Measurements from ENCODE around the gene ATG9B. TPM values are rescaled to one million over a fixed set of nuclear protein-coding genes. Genes with fewer than 3 reads are reported as not detected.
"Not testable (repeated sequence)": the region's sequence is repeated elsewhere in the genome, so short reads cannot be mapped to it uniquely, and the experiment has no call there.

The ATG9B gene
- total RNA-seq, 2 experiments from 2014 or later = 6.9 to 10.0 TPM

- H3K27me3 Mint-ChIP-seq = no peaks in the 10 kb centered on the region
- peaks cover 13% of the 10 kb centered on the region for H3K4me1 Mint-ChIP-seq
- no peaks in the 10 kb centered on the region for H3K9me3 Mint-ChIP-seq (ENCODE audit: low read depth)
- DNase-seq (no peak), ATAC-seq (no peak)
- no peak overlapping the region for H3K4me3 Mint-ChIP-seq
- peaks cover 15% of the 10 kb centered on the region for H3K36me3 Mint-ChIP-seq (ENCODE audit: low read depth)
- CTCF ChIA-PET = interaction anchor here (0.6 to 1.8 kb wide), 4 partner anchors 15 to 40 kb away, joined by 3 to 9 read pairs (median 4); no protein-coding TSS in a partner anchor
- intact Hi-C loops (cut with DNase I, micrococcal nuclease) = no loop called here
- no peak overlapping the region for H3K27ac Mint-ChIP-seq
- POLR2A ChIA-PET = interaction anchor here (0.6 kb wide), 1 partner anchor 285 kb away, joined by 4 read pairs; no protein-coding TSS in a partner anchor
These were observed 8.9 kb upstream of the ATG9B start for GRCh38 chr7:151032936-151033863.

- intact Hi-C loops (cut with DNase I, micrococcal nuclease) = no loop called here
- ATAC-seq (no peak), DNase-seq (no peak)
- Mint-ChIP-seq H3K4me3 (no peak overlapping the region), H3K9me3 (ENCODE audit: low read depth) (no peaks in the 10 kb centered on the region), H3K4me1 (peaks cover 23% of the 10 kb centered on the region), H3K36me3 (ENCODE audit: low read depth) (peaks cover 10% of the 10 kb centered on the region), H3K27ac (no peak overlapping the region), H3K27me3 (no peaks in the 10 kb centered on the region)
- POLR2A ChIA-PET = no interaction called here
- CTCF ChIA-PET = interaction anchor here (1.0 to 1.1 kb wide), 2 partner anchors 79 to 215 kb away, joined by 3 to 4 read pairs; no protein-coding TSS in a partner anchor
These were observed 6.7 kb upstream of the ATG9B start for GRCh38 chr7:151031011-151031410.

- no peaks in the 10 kb centered on the region for H3K9me3 Mint-ChIP-seq (ENCODE audit: low read depth)
- no peaks in the 10 kb centered on the region for H3K27me3 Mint-ChIP-seq
- H3K27ac Mint-ChIP-seq = peak overlapping the region; percentile 95
- ChIA-PET CTCF (interaction anchor here (0.6 to 2.5 kb wide), 15 partner anchors 10 to 515 kb away, joined by 3 to 26 read pairs (median 4); partner anchors contain the start of gene GIMAP7), POLR2A (interaction anchor here (1.0 kb wide), 1 partner anchor 15 kb away, joined by 4 read pairs; no protein-coding TSS in a partner anchor)
- ATAC-seq (no peak), DNase-seq (no peak)
- H3K4me1 Mint-ChIP-seq = peaks cover 23% of the 10 kb centered on the region
- intact Hi-C loops (cut with DNase I, micrococcal nuclease) = loop anchor here (1.0 to 5.0 kb wide), 13 partner anchors 10 to 1191 kb away; partner anchors contain the start of genes ABCF2 (in 1 of the 2), FASTK (in 1 of the 2), NUB1 (in 1 of the 2) and TMUB1 (in 1 of the 2)
- H3K4me3 Mint-ChIP-seq = peak overlapping the region; percentile 97
- H3K36me3 Mint-ChIP-seq (ENCODE audit: low read depth) = peaks cover 7% of the 10 kb centered on the region
These were observed 4.7 kb upstream of the ATG9B start for GRCh38 chr7:151028948-151029501.

GRCh38 chr7:151028131-151028947 lies 4.0 kb upstream of the ATG9B start, which contains the start of gene ABCB8:
Gene ABCB8 (plus strand): TSS chr7:151028450. CDS start chr7:151028516, 66 bp downstream.
- Mint-ChIP-seq H3K27me3 (no peaks in the 10 kb centered on the region), H3K27ac (peak within 1 kb of the TSS; percentile 95), H3K4me3 (peak within 1 kb of the TSS; percentile 97), H3K4me1 (peaks cover 23% of the 10 kb centered on the region), H3K36me3 (ENCODE audit: low read depth) (peaks cover 7% of the 10 kb centered on the region), H3K9me3 (ENCODE audit: low read depth) (no peaks in the 10 kb centered on the region)
- ChIA-PET POLR2A (interaction anchor here (0.6 to 1.0 kb wide), 2 partner anchors 10 to 14 kb away, joined by 3 to 4 read pairs; no protein-coding TSS in a partner anchor), CTCF (interaction anchor here (0.6 to 2.5 kb wide), 18 partner anchors 9 to 514 kb away, joined by 3 to 26 read pairs (median 4); partner anchors contain the start of genes ABCF2 and GIMAP7)
- intact Hi-C loops (cut with DNase I, micrococcal nuclease) = loop anchor here (1.0 to 5.0 kb wide), 13 partner anchors 10 to 1190 kb away; partner anchors contain the start of genes ABCF2 (in 1 of the 2), FASTK (in 1 of the 2), NUB1 (in 1 of the 2) and TMUB1 (in 1 of the 2)
- DNase-seq (peak; percentile 99), ATAC-seq (peak; percentile 95)

GRCh38 chr7:151027728-151028130 lies 3.4 kb upstream of the ATG9B start:
- DNase-seq; H3K36me3 Mint-ChIP-seq (ENCODE audit: low read depth); H3K9me3 Mint-ChIP-seq (ENCODE audit: low read depth); H3K27me3 Mint-ChIP-seq: not testable (repeated sequence)
- Mint-ChIP-seq H3K27ac (peak overlapping the region; percentile 95), H3K4me1 (peaks cover 23% of the 10 kb centered on the region), H3K4me3 (peak overlapping the region; percentile 97)
- ATAC-seq = peak; percentile 2
- intact Hi-C loops (cut with DNase I, micrococcal nuclease) = loop anchor here (1.0 to 5.0 kb wide), 13 partner anchors 9 to 1189 kb away; partner anchors contain the start of genes ABCF2 (in 1 of the 2), FASTK (in 1 of the 2), NUB1 (in 1 of the 2) and TMUB1 (in 1 of the 2)
- ChIA-PET CTCF (interaction anchor here (0.6 to 2.5 kb wide), 14 partner anchors 8 to 199 kb away, joined by 3 to 26 read pairs (median 4); partner anchors contain the start of gene ABCF2), POLR2A (interaction anchor here (0.6 kb wide), 1 partner anchor 9 kb away, joined by 3 read pairs; no protein-coding TSS in a partner anchor)

GRCh38 chr7:151026771-151027727 lies 2.8 kb upstream of the ATG9B start:
- H3K9me3 Mint-ChIP-seq (ENCODE audit: low read depth); ATAC-seq; H3K27me3 Mint-ChIP-seq; H3K36me3 Mint-ChIP-seq (ENCODE audit: low read depth); POLR2A ChIA-PET; DNase-seq: not testable (repeated sequence)
- peak overlapping the region; percentile 95 for H3K27ac Mint-ChIP-seq
- peak overlapping the region; percentile 97 for H3K4me3 Mint-ChIP-seq
- intact Hi-C loops (cut with DNase I, micrococcal nuclease) = loop anchor here in 1 of 2 experiments (5.0 kb wide), 1 partner anchor 605 kb away; no protein-coding TSS in a partner anchor
- CTCF ChIA-PET = interaction anchor here (0.6 to 2.1 kb wide), 10 partner anchors 8 to 1243 kb away, joined by 3 to 26 read pairs (median 4); partner anchors contain the start of gene ABCF2
- H3K4me1 Mint-ChIP-seq = peaks cover 23% of the 10 kb centered on the region

- Mint-ChIP-seq H3K27me3 (no peaks in the 10 kb centered on the region), H3K4me3 (no peak overlapping the region), H3K9me3 (ENCODE audit: low read depth) (no peaks in the 10 kb centered on the region), H3K27ac (no peak overlapping the region), H3K4me1 (peaks cover 23% of the 10 kb centered on the region), H3K36me3 (ENCODE audit: low read depth) (peaks cover 5% of the 10 kb centered on the region)
- ChIA-PET POLR2A (interaction anchor here (0.5 kb wide), 1 partner anchor 15 kb away, joined by 6 read pairs; no protein-coding TSS in a partner anchor), CTCF (interaction anchor here (0.6 to 1.5 kb wide), 4 partner anchors 24 to 1242 kb away, joined by 3 to 4 read pairs (median 4); no protein-coding TSS in a partner anchor)
- intact Hi-C loops (cut with DNase I, micrococcal nuclease) = loop anchor here in 1 of 2 experiments (5.0 kb wide), 1 partner anchor 606 kb away; no protein-coding TSS in a partner anchor
- no peak for ATAC-seq
- DNase-seq = no peak
These were observed 1.8 kb upstream of the ATG9B start for GRCh38 chr7:151025924-151026671.

GRCh38 chr7:151023232-151023631 lies 1.1 kb downstream of the ATG9B start:
- Mint-ChIP-seq H3K9me3 (ENCODE audit: low read depth) (no peaks in the 10 kb centered on the region), H3K27ac (no peak overlapping the region), H3K36me3 (ENCODE audit: low read depth) (no peaks in the 10 kb centered on the region), H3K27me3 (peaks cover 9% of the 10 kb centered on the region), H3K4me3 (no peak overlapping the region), H3K4me1 (peaks cover 19% of the 10 kb centered on the region)
- ATAC-seq (no peak), DNase-seq (no peak)
- CTCF ChIA-PET = no interaction called here
- POLR2A ChIA-PET = no interaction called here
- intact Hi-C loops (cut with DNase I, micrococcal nuclease) = no loop called here

GRCh38 chr7:151020231-151020630 lies 4.1 kb downstream of the ATG9B start:
- POLR2A ChIA-PET = no interaction called here
- Mint-ChIP-seq H3K36me3 (ENCODE audit: low read depth) (peaks cover 2% of the 10 kb centered on the region), H3K4me1 (peaks cover 32% of the 10 kb centered on the region), H3K27me3 (peaks cover 9% of the 10 kb centered on the region), H3K27ac (no peak overlapping the region), H3K9me3 (ENCODE audit: low read depth) (no peaks in the 10 kb centered on the region), H3K4me3 (no peak overlapping the region)
- intact Hi-C loops (cut with DNase I, micrococcal nuclease) = no loop called here
- CTCF ChIA-PET = interaction anchor here (0.6 to 4.7 kb wide), 5 partner anchors 8 to 235 kb away, joined by 3 to 43 read pairs (median 8); partner anchors contain the start of gene ABCB8
- ATAC-seq (no peak), DNase-seq (no peak)
